T-cell (primary cell): Measurements from ENCODE around the gene NKTR. TPM values are rescaled to one million over a fixed set of nuclear protein-coding genes. Genes with fewer than 3 reads are reported as not detected.

Experiments used
- ATAC-seq, 4 experiments: fragments of 200-7000 bp in 3 of 4; fragments of 150-1000 bp in 1 of 4; cut with Tn5 transposase; replicated peaks in 1 of 4; 1 replicate in 3 of 4; 2 replicates in 1 of 4; pipeline ENCODE4 v1.10.0; 2021; ENCODE audit warnings: moderate library complexity in 3 of 4, mild to moderate bottlenecking in 2 of 4, moderate number of reproducible peaks in 1 of 4
- CTCF ChIA-PET, 2 donors: fragments of 300-600 bp; sonication (Branson Sonifier 250); formaldehyde crosslinking; loops; one replicate each; lab custom pipeline; 2022; ENCODE audit warnings: antibody characterized with exemption in 2 of 2; lab: Charles Lee
- POLR2A ChIA-PET, 2 donors: fragments of 300-600 bp; sonication (Branson Sonifier 250); formaldehyde crosslinking; loops; one replicate each; lab custom pipeline; 2022; ENCODE audit warnings: antibody characterized with exemption in 2 of 2; lab: Charles Lee
- DNase-seq, 35 experiments: peaks; one replicate each; pipeline versions ENCODE4 v3.0.0 to v3.0.0-alpha.2; 2013 to 2023
- H3K27ac ChIP-seq: one replicate; pipeline ENCODE4 v1.5.1; 2013; ENCODE audit warnings: low read length
- H3K27me3 ChIP-seq, 2 experiments: replicated peaks in 1 of 2; 1 replicate in 1 of 2; 2 replicates in 1 of 2; pipeline versions ENCODE4 v1.6.1 to v1.7.0; 2013; ENCODE audit warnings: low read length in 1 of 2, mixed read lengths in 1 of 2; ENCODE audit not compliant: control insufficient read depth in 2 of 2, insufficient read depth in 2 of 2; ENCODE audit errors: extremely low read depth in 1 of 2
- H3K36me3 ChIP-seq, 2 donors: 1 replicate in 1 of 2; 2 replicates in 1 of 2; pipeline versions ENCODE4 v1.6.1 to v1.7.0; 2013; ENCODE audit warnings: low read length in 1 of 2; ENCODE audit not compliant: control insufficient read depth in 2 of 2, insufficient read depth in 1 of 2; ENCODE audit errors: extremely low read depth in 1 of 2
- H3K4me1 ChIP-seq, 2 experiments: 1 replicate in 1 of 2; 2 replicates in 1 of 2; pipeline versions ENCODE4 v1.6.1 to v1.7.0; 2013; ENCODE audit warnings: low read length in 2 of 2, mixed read lengths in 1 of 2; ENCODE audit not compliant: insufficient read depth in 2 of 2, control insufficient read depth in 1 of 2; ENCODE audit errors: extremely low read depth in 1 of 2
- H3K4me3 ChIP-seq, 2 donors: 1 replicate in 1 of 2; 2 replicates in 1 of 2; pipeline versions ENCODE4 v1.5.1 to v1.7.0; 2013; ENCODE audit warnings: mild to moderate bottlenecking in 2 of 2, low read length in 1 of 2, moderate library complexity in 1 of 2; ENCODE audit not compliant: control insufficient read depth in 1 of 2; ENCODE audit errors: extremely low read depth in 1 of 2
- H3K9me3 ChIP-seq: 2 replicates; pipeline ENCODE4 v1.7.0; 2013
- H3K27ac Mint-ChIP-seq, 2 donors: one replicate each; pipeline ENCODE4 v1.8.0; 2020 to 2021; ENCODE audit warnings: mild to moderate bottlenecking in 2 of 2, mixed read lengths in 2 of 2
- H3K27me3 Mint-ChIP-seq, 2 donors: one replicate each; pipeline ENCODE4 v1.8.0; 2021 to 2022; ENCODE audit warnings: mixed read lengths in 2 of 2
- H3K36me3 Mint-ChIP-seq: one replicate; pipeline ENCODE4 v1.8.0; 2021; ENCODE audit warnings: mixed read lengths
- H3K4me1 Mint-ChIP-seq, 3 donors: one replicate each; pipeline ENCODE4 v1.8.0; 2020 to 2022; ENCODE audit warnings: mixed read lengths in 3 of 3, mild to moderate bottlenecking in 1 of 3
- H3K4me3 Mint-ChIP-seq, 3 donors: one replicate each; pipeline ENCODE4 v1.8.0; 2020 to 2022; ENCODE audit warnings: mild to moderate bottlenecking in 3 of 3, mixed read lengths in 3 of 3, moderate library complexity in 3 of 3
- H3K9me3 Mint-ChIP-seq, 3 donors: one replicate each; pipeline ENCODE4 v1.8.0; 2020 to 2022; ENCODE audit warnings: mixed read lengths in 3 of 3
- WGBS: methylation state at CpG from one replicate; pipeline ENCODE4 v1.1.5; 2013; ENCODE audit warnings: missing lambda C conversion rate; ENCODE audit not compliant: insufficient coverage; 5-methylcytosine and 5-hydroxymethylcytosine counted together
- total RNA-seq, 35 experiments: library from RNA in 6 of 35; stranded (reverse) in 6 of 35; fragments of 120-200 nt in 1 of 35; gene quantifications; one replicate each; pipeline versions ENCODE4 v1.2.1 to v1.2.4 and lab custom pipeline; 2013 to 2026

The NKTR gene
- total RNA-seq, 5 donors from 2014 or later (not counting 1 experiment from before 2014, with no cell fraction given): 185 to 252 (median 209) TPM

DNA sequence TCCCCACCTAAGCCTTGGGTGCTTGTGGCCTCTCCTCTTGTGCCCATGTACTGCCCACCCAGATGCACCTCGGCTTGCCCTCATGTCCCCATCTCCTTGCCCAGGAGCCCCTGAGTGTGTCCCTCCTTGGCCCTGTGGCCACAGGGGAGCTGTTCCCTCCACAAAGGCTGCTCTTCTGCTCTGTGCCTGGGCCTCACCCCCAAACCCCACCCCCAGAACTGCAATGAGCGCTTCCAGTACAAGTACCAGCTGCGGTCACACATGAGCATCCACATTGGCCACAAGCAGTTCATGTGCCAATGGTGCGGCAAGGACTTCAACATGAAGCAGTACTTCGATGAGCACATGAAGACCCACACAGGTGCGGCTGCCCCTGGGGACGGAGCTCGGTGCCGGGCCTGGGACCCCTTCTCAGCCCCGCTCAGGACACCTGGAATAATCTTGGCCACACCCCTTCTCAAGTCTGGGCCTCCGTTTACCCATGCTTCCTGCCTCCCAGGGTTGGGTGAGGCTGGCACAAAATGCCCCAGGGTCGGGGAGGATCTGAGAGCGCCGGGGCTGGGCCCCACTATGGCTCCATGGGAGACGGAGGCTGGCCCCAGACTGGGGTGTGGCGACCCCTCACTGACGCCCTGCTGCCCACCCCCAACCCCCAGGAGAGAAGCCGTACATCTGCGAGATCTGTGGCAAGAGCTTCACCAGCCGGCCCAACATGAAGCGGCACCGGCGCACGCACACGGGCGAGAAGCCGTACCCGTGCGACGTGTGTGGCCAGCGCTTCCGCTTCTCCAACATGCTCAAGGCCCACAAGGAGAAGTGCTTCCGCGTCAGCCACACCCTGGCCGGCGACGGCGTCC, 63.3 kb downstream of the NKTR start:
- WGBS: 88% methylated on average over 38 of the region's 38 CpGs
- CTCF ChIA-PET: no interaction called here
- no peak overlapping the region for H3K4me3 ChIP-seq

GRCh38 chr3:42664438-42664803, 63.9 kb downstream of the NKTR start:
- Mint-ChIP-seq H3K27me3 (peaks cover 0 to 5% of the 10 kb centered on the region in 2 donors), H3K36me3 (no peaks in the 10 kb centered on the region), H3K4me1 (no peaks in the 10 kb centered on the region), H3K27ac (no peak overlapping the region), H3K4me3 (no peak overlapping the region), H3K9me3 (no peaks in the 10 kb centered on the region)
- H3K4me3 ChIP-seq: no peak overlapping the region
- DNase-seq: no peak
- 87% methylated on average over 9 of the region's 19 CpGs for WGBS
- ChIA-PET CTCF (no interaction called here), POLR2A (no interaction called here)
- ATAC-seq: no peak
- no peak overlapping the region for H3K27ac ChIP-seq
- H3K9me3 ChIP-seq: no peaks in the 10 kb centered on the region
- H3K36me3 ChIP-seq: no peaks in the 10 kb centered on the region
- peaks cover 0 to 20% of the 10 kb centered on the region in 2 experiments for H3K27me3 ChIP-seq
- no peaks in the 10 kb centered on the region for H3K4me1 ChIP-seq

More for the DNA sequence above, 63.3 kb downstream of the NKTR start:
- Mint-ChIP-seq H3K4me1 (no peaks in the 10 kb centered on the region), H3K27me3 (peaks cover 0 to 5% of the 10 kb centered on the region in 2 donors), H3K9me3 (no peaks in the 10 kb centered on the region), H3K36me3 (no peaks in the 10 kb centered on the region), H3K4me3 (no peak overlapping the region), H3K27ac (no peak overlapping the region)
- H3K27ac ChIP-seq: no peak overlapping the region
- no peaks in the 10 kb centered on the region for H3K9me3 ChIP-seq
- DNase-seq (no peak), ATAC-seq (no peak)
- peaks cover 0 to 20% of the 10 kb centered on the region in 2 experiments for H3K27me3 ChIP-seq
- no peaks in the 10 kb centered on the region for H3K4me1 ChIP-seq
- POLR2A ChIA-PET: no interaction called here
- no peaks in the 10 kb centered on the region for H3K36me3 ChIP-seq

GRCh38 chr3:42665050-42665878, 64.8 kb downstream of the NKTR start:
- Mint-ChIP-seq H3K27me3 (peaks cover 0 to 5% of the 10 kb centered on the region in 2 donors), H3K36me3 (no peaks in the 10 kb centered on the region), H3K9me3 (no peaks in the 10 kb centered on the region), H3K4me1 (no peaks in the 10 kb centered on the region), H3K4me3 (no peak overlapping the region), H3K27ac (no peak overlapping the region)
- H3K9me3 ChIP-seq: no peaks in the 10 kb centered on the region
- ATAC-seq: no peak
- ChIA-PET CTCF (no interaction called here), POLR2A (no interaction called here)
- H3K4me3 ChIP-seq: no peak overlapping the region
- no peak overlapping the region for H3K27ac ChIP-seq
- no peak for DNase-seq
- WGBS: 86% methylated on average over 11 of the region's 15 CpGs
- H3K4me1 ChIP-seq: no peaks in the 10 kb centered on the region
- no peaks in the 10 kb centered on the region for H3K36me3 ChIP-seq
- peaks cover 0 to 20% of the 10 kb centered on the region in 2 experiments for H3K27me3 ChIP-seq

DNA sequence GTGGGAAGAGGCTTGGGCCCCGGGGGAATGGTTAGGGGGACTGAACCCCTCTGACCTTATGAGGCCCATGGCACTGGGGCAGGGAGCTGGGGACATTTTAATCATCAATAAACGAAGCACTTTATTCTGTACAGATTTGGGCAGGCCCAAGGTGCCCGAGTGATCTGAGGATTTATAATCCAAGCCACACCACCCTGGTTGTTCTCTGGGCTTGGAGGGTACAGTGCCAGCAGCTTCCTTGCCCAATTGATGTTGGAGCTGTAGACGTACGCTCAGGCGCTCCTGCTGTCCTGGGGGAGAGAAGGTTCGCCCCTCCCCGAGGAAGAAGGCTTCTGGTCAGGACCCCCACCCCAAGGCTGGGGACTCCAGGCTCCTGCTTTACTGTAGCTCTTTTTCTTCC, 65.5 kb downstream of the NKTR start:
- no peaks in the 10 kb centered on the region for H3K4me1 Mint-ChIP-seq
- H3K27ac Mint-ChIP-seq: no peak overlapping the region
- H3K36me3 ChIP-seq: no peaks in the 10 kb centered on the region
- no peaks in the 10 kb centered on the region for H3K9me3 ChIP-seq
- H3K27me3 ChIP-seq: peaks cover 0 to 20% of the 10 kb centered on the region in 2 experiments
- DNase-seq: no peak
- CTCF ChIA-PET: no interaction called here
- no peaks in the 10 kb centered on the region for H3K9me3 Mint-ChIP-seq
- no peak overlapping the region for H3K27ac ChIP-seq
- no peak overlapping the region for H3K4me3 ChIP-seq
- 82% methylated on average over 6 of the region's 8 CpGs for WGBS
- H3K36me3 Mint-ChIP-seq: no peaks in the 10 kb centered on the region
- POLR2A ChIA-PET: no interaction called here
- peaks cover 0 to 5% of the 10 kb centered on the region in 2 donors for H3K27me3 Mint-ChIP-seq
- no peak overlapping the region for H3K4me3 Mint-ChIP-seq
- ATAC-seq: no peak
- no peaks in the 10 kb centered on the region for H3K4me1 ChIP-seq

DNA sequence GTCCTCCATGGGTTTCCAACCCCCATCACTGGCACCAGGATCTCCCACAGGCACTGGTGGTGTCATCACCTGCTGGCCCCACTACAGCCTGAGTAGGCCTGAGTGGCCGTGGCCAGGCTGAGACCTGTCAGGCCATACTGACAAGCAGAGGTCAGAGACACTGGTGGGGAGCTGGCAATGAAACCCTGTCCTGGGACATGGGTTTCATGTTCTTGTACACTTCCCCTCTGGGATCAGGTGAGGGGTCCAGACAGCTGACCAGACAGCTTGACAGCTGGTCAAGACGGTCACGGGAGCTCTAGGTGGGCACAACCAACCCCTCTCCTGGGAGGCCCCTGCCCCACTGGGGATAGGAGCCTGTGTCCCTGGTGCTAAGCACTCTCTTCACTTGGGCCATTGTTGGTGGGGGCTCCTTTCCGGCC, 66.1 kb downstream of the NKTR start:
- 67% methylated on average over 1 of the region's 4 CpGs for WGBS
- H3K36me3 Mint-ChIP-seq: no peaks in the 10 kb centered on the region
- H3K4me3 Mint-ChIP-seq: no peak overlapping the region
- H3K36me3 ChIP-seq: no peaks in the 10 kb centered on the region
- ATAC-seq (no peak), DNase-seq (no peak)
- ChIA-PET POLR2A (no interaction called here), CTCF (no interaction called here)
- peaks cover 0 to 5% of the 10 kb centered on the region in 2 donors for H3K27me3 Mint-ChIP-seq
- H3K4me1 Mint-ChIP-seq: no peaks in the 10 kb centered on the region
- H3K27me3 ChIP-seq: peaks cover 0 to 20% of the 10 kb centered on the region in 2 experiments
- no peak overlapping the region for H3K27ac ChIP-seq
- no peak overlapping the region for H3K4me3 ChIP-seq
- no peaks in the 10 kb centered on the region for H3K4me1 ChIP-seq
- H3K9me3 ChIP-seq: no peaks in the 10 kb centered on the region
- H3K9me3 Mint-ChIP-seq: no peaks in the 10 kb centered on the region
- H3K27ac Mint-ChIP-seq: no peak overlapping the region

DNA sequence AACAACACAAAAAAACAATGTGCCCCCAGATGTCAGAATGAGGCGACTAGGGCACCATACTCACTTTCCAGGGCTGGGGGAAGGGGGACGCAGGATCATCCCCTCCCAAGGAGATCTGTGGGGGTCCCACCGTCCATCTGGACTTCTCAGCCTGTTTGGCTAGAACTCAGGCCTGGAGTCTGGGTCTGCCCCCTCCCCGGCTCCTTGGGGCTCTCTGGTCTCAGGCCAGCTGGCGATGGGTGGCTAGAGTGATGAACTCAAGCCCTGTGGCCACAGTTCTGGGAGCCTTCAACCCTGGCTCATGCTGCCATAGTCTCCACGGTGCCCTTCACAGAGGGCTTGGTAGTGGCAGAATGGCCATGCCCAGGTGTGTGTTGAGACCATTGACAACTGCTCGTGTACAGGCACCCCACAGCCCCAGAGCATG, 66.6 kb downstream of the NKTR start:
- no peaks in the 10 kb centered on the region for H3K9me3 ChIP-seq
- DNase-seq (no peak), ATAC-seq (no peak)
- H3K27ac ChIP-seq: no peak overlapping the region
- ChIA-PET POLR2A (no interaction called here), CTCF (no interaction called here)
- H3K9me3 Mint-ChIP-seq: no peaks in the 10 kb centered on the region
- H3K27ac Mint-ChIP-seq: no peak overlapping the region
- H3K4me3 ChIP-seq: no peak overlapping the region
- H3K36me3 Mint-ChIP-seq: no peaks in the 10 kb centered on the region
- no peak overlapping the region for H3K4me3 Mint-ChIP-seq
- H3K4me1 ChIP-seq: no peaks in the 10 kb centered on the region
- H3K27me3 Mint-ChIP-seq: peaks cover 0 to 5% of the 10 kb centered on the region in 2 donors
- H3K36me3 ChIP-seq: no peaks in the 10 kb centered on the region
- no peaks in the 10 kb centered on the region for H3K4me1 Mint-ChIP-seq
- WGBS: 70% methylated on average over 5 of the region's 7 CpGs
- H3K27me3 ChIP-seq: peaks cover 0 to 20% of the 10 kb centered on the region in 2 experiments
